Measurements from ENCODE around the gene NKAIN2.
"Not testable (repeated sequence)": the region's sequence is repeated elsewhere in the genome, so short reads cannot be mapped to it uniquely, and the experiment has no call there.

The NKAIN2 gene

GRCh38 chr6:123896869-123897268 is 93.2 kb downstream of the NKAIN2 start:
- DNase-seq: no peak

DNA sequence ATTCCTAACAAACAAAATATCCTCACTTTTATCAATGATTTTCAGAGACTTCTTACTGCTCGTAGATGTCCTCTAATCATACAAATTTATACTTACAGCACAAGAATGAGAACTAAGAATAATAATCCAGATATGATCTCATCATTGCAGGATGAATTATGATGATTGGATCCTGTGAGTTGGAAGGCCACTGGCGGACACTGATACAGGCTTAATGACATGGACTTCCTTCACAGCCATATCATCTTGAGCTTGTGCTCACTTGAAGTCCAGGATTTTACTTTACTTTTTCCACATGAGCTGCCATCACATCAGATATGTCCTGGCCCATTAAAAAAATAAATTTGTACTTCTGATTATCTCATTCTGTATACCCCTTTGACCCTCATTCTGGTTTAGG is 94.3 kb downstream of the NKAIN2 start:
- DNase-seq: no peak

GRCh38 chr6:123898665-123899064 is 95.0 kb downstream of the NKAIN2 start:
- DNase-seq: no peak

DNA sequence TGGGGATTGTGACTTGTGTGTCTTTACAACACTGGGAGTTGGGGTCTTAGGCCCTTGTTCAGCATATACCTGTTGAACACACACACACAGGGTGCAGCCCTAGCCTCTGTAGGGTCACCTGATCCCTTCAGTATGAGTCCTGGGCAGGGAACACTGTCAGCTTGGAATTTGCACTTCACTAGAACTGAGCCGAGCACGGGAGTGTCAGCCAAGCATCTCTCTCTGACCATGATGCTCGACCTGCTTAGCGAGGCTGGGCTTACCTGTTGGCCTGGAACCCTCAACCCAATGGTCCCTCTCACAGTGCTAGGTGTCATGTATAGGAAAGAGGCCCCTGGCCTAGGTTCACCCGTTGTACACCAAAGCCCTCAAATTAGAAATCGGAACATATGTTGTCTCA is 96.1 kb downstream of the NKAIN2 start:
- no peak for DNase-seq

DNA sequence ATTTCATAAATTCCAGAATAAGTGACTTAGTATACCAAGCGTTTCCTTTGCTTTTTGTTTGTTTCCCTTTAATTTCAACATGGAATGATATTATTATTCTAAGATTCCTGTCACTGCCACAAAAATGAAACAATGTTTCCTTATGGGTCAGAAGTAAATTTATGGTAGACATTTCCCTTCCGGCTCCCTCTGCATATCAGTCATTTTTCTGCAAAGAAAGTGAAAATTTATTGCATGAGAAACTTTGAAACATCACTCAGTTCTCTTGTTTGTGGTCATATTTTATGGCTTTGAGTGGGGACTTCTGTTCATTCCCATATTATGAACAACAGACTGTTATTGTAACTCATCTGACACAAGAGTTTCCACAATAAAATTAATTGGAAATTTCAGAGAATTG is 97.8 kb downstream of the NKAIN2 start:
- no peak for DNase-seq

GRCh38 chr6:123902738-123903313 is 99.2 kb downstream of the NKAIN2 start:
- DNase-seq: no peak

GRCh38 chr6:123904228-123904627 is 100.6 kb downstream of the NKAIN2 start:
- DNase-seq: no peak

GRCh38 chr6:123908797-123909196 is 105.1 kb downstream of the NKAIN2 start:
- DNase-seq: no peak

- no peak for DNase-seq
These were observed 106.3 kb downstream of the NKAIN2 start for GRCh38 chr6:123909989-123910388.

GRCh38 chr6:123913863-123914262 is 110.2 kb downstream of the NKAIN2 start:
- DNase-seq: no peak

- DNase-seq: not testable (repeated sequence)
These were observed 119.7 kb downstream of the NKAIN2 start for GRCh38 chr6:123923379-123923778.

GRCh38 chr6:123925350-123925749 is 121.7 kb downstream of the NKAIN2 start:
- DNase-seq: no peak

GRCh38 chr6:123925842-123926399 is 122.3 kb downstream of the NKAIN2 start:
- DNase-seq: no peak

DNA sequence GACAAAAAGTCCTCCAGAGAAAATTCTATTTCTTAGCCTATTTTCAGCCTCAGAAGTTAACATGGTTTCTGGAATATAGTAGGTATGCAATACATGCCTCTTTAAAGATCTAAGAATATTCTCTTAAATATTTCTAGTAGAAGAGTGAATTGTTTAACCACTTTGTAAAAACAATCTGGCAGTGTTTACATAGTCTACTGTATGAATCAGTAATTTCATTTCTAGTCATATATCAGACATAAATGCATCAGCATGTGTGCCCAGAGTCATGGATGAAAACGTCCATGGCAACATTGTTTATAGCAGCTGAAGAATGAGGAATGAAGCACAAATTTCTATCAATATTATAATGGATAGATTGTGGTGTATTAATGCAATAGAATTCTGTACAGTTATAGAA is 124.9 kb downstream of the NKAIN2 start:
- no peak for DNase-seq

DNA sequence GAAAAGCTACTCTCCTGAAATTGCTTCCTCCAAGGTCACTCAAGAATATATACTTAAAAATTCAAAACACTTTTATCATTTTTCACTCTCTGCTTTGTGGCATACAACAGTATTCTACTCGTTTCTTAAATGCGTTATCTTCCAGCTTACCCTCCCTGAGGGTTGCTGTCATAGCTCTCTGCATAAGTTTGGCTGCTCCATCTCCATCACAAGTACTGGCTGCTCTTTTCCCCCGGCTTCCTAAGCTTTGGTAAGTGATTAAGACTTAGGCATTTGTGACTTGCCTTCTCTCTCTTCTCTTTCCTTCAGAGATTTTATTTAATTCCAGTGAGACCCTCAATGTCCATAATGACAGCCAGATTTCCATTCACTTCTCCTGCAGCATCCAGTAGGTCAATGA is 128.3 kb downstream of the NKAIN2 start:
- no peak for DNase-seq

GRCh38 chr6:123940551-123940950 is 136.9 kb downstream of the NKAIN2 start:
- DNase-seq: no peak

- DNase-seq: no peak
These were observed 138.2 kb downstream of the NKAIN2 start for GRCh38 chr6:123941855-123942254.

DNA sequence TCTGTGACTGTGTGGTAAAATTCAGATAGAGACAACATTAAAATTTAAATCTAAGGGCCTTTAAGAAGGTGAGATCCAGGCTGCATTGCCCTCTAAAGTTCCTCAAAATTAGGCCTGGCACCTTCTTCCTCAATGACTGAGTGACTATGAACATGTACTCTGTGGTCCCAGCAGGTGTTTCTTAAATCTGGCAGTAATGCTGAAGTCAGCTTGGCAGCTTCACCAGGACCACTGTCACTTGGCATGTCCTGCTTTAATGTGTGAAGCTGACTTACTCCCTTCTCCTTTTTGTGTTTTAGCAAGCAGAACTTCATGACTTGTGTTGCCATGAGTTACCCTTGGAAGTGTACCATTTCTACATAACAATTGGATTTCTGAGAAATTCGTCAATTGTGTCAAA is 141.7 kb downstream of the NKAIN2 start:
- DNase-seq: no peak

GRCh38 chr6:123953920-123954319 is 150.3 kb downstream of the NKAIN2 start:
- DNase-seq: no peak

- no peak for DNase-seq
These were observed 153.0 kb downstream of the NKAIN2 start for GRCh38 chr6:123956492-123957139.

DNA sequence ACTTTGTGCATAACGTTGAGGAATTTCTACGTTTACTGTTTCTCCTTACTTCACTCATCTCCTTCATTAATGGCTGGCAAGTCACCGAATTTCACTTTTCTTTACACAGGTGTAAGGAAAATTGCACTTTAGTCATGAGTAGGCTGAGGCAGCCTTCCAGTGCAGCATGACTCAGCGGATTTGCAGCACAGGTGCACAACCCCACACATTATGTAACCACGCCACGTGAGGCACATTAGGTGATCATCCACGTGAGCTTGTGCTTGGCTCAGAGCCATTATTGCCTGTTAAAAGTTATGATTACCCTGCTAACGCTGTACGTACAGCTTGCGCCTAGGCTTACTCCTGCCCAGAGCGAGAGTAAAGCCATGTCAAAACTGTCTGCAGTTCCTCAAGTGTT is 158.8 kb downstream of the NKAIN2 start:
- DNase-seq: no peak

GRCh38 chr6:123965894-123966293 is 162.2 kb downstream of the NKAIN2 start:
- peak; percentile 16 for DNase-seq

DNA sequence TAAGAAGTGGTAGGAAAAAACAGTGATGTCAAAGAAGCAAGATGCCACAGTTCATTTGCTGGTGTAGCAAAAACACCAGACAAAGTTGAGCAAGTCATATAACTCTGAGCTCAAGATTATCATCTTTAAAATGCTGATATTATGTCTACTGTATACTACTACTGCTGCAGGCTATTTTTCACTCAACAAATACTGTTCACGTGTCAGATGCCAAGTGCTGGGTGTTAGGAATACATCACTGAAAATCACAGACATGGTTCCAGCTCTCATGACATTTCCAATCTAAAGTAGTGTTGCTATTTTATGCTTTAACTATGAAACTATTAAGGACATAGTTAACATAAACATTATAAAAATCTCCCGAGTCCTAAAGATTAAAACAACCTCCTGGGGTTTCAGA is 163.0 kb downstream of the NKAIN2 start:
- no peak for DNase-seq

- DNase-seq: no peak
These were observed 164.2 kb downstream of the NKAIN2 start for GRCh38 chr6:123967905-123968304.
